OCI-LY1 (cell line): ENCODE results near the gene RUVBL1.

ENCODE experiments used
- H2AFZ ChIP-seq: fragments of 200-600 bp; sonication (generic), shearing (Covaris generic); 2 replicates; pipeline ENCODE4 v1.6.0; 2014; ENCODE audit warnings: antibody characterized with exemption, mild to moderate bottlenecking, low read length
- H3F3A ChIP-seq: fragments of 200-600 bp; sonication (generic), shearing (Covaris generic); 2 replicates; pipeline ENCODE4 v1.6.0; 2014; ENCODE audit warnings: mild to moderate bottlenecking, antibody characterized with exemption, low read length, moderate library complexity; ENCODE audit not compliant: insufficient read depth
- H3K27ac ChIP-seq: fragments of 200-600 bp; sonication (generic); 2 replicates; pipeline ENCODE4 v1.5.1; 2014; ENCODE audit warnings: low read length, mixed run types, mild to moderate bottlenecking, low read depth; ENCODE audit not compliant: poor library complexity, severe bottlenecking
- H3K27me3 ChIP-seq: fragments of 200-600 bp; sonication (generic); 2 replicates; pipeline ENCODE4 v1.6.0; 2014; ENCODE audit warnings: antibody characterized with exemption, mild to moderate bottlenecking, low read length, moderate library complexity; ENCODE audit not compliant: insufficient read depth
- H3K36me3 ChIP-seq: fragments of 200-600 bp; sonication (generic); 2 replicates; pipeline ENCODE4 v1.6.1; 2014; ENCODE audit warnings: mild to moderate bottlenecking, antibody characterized with exemption, low read length, moderate library complexity, mixed read lengths; ENCODE audit not compliant: insufficient read depth
- H3K4me1 ChIP-seq: fragments of 200-600 bp; sonication (generic); 2 replicates; pipeline ENCODE4 v1.5.1; 2014; ENCODE audit warnings: mild to moderate bottlenecking, low read length, moderate library complexity; ENCODE audit not compliant: insufficient read depth, severe bottlenecking
- H3K4me2 ChIP-seq: fragments of 200-600 bp; sonication (generic), shearing (Covaris generic); 2 replicates; pipeline ENCODE4 v1.6.1; 2014; ENCODE audit warnings: low read length
- H3K4me3 ChIP-seq: fragments of 200-600 bp; sonication (generic); 2 replicates; pipeline ENCODE4 v1.5.1; 2014; ENCODE audit warnings: low read length, low read depth, mild to moderate bottlenecking, mixed read lengths; ENCODE audit not compliant: poor library complexity, severe bottlenecking
- H3K79me2 ChIP-seq: fragments of 200-600 bp; shearing (Covaris generic); 2 replicates; pipeline ENCODE4 v1.6.1; 2016; ENCODE audit warnings: mixed run types, low read length, mixed read lengths; ENCODE audit not compliant: insufficient read depth
- H3K9ac ChIP-seq: fragments of 200-600 bp; sonication (generic), shearing (Covaris generic); 2 replicates; pipeline ENCODE4 v1.6.1; 2014; ENCODE audit warnings: mild to moderate bottlenecking, low read length, mixed read lengths
- H3K9me2 ChIP-seq: fragments of 200-600 bp; sonication (generic), shearing (Covaris generic); 2 replicates; pipeline ENCODE4 v1.6.1; 2014; ENCODE audit warnings: low read depth, mild to moderate bottlenecking, low read length, mixed read lengths
- H3K9me3 ChIP-seq: fragments of 200-600 bp; shearing (Covaris generic); 2 replicates; pipeline ENCODE4 v1.6.1; 2014; ENCODE audit warnings: low read length, mixed read lengths
- H4K20me1 ChIP-seq: fragments of 200-600 bp; sonication (generic), shearing (Covaris generic); 2 replicates; pipeline ENCODE4 v1.6.0; 2016; ENCODE audit warnings: mild to moderate bottlenecking, low read length; ENCODE audit not compliant: insufficient read depth
- CTCF ChIP-seq: fragments of 200-600 bp; sonication (generic), shearing (Covaris generic); IDR thresholded peaks from 2 replicates; pipeline ENCODE4 v1.5.1; 2017; ENCODE audit warnings: mild to moderate bottlenecking, antibody characterized with exemption, low read length, moderate library complexity, mixed read lengths
- EZH2 ChIP-seq: fragments of 200-600 bp; sonication (generic), shearing (Covaris generic); IDR thresholded peaks from 2 replicates; pipeline ENCODE4 v1.8.0; 2017; ENCODE audit warnings: borderline replicate concordance, mixed run types, mild to moderate bottlenecking, antibody characterized with exemption, low read length, moderate library complexity, mixed read lengths

RUVBL1 gene

GRCh38 chr3:128078875-128079274 is 44.7 kb downstream of the RUVBL1 start:
- Histone ChIP-seq H3K79me2 (no peaks in the 10 kb centered on the region), H3K27me3 (peaks cover 5% of the 10 kb centered on the region; the same call in 1 of the 2 replicates), H3K4me1 (peaks cover 16% of the 10 kb centered on the region), H3K9me3 (no peaks in the 10 kb centered on the region), H4K20me1 (no peaks in the 10 kb centered on the region), H3F3A (no peaks in the 10 kb centered on the region), H3K36me3 (peaks cover 72% of the 10 kb centered on the region), H3K4me2 (no peak overlapping the region), H3K9ac (no peak overlapping the region), H3K9me2 (no peaks in the 10 kb centered on the region), H3K4me3 (no peak overlapping the region), H3K27ac (no peak overlapping the region), H2AFZ (no peak overlapping the region)
- TF ChIP-seq EZH2 (no peak), CTCF (no peak)

GRCh38 chr3:128078322-128078721 is 45.3 kb downstream of the RUVBL1 start:
- H4K20me1 ChIP-seq = no peaks in the 10 kb centered on the region
- peaks cover 5% of the 10 kb centered on the region; the same call in 1 of the 2 replicates for H3K27me3 ChIP-seq
- no peaks in the 10 kb centered on the region for H3K9me2 ChIP-seq
- H3K9me3 ChIP-seq = no peaks in the 10 kb centered on the region
- H3K4me3 ChIP-seq = no peak overlapping the region
- no peak overlapping the region for H2AFZ ChIP-seq
- H3K36me3 ChIP-seq = peaks cover 72% of the 10 kb centered on the region
- no peaks in the 10 kb centered on the region for H3F3A ChIP-seq
- TF ChIP-seq CTCF (no peak), EZH2 (no peak)
- no peak overlapping the region for H3K4me2 ChIP-seq
- H3K4me1 ChIP-seq = peaks cover 16% of the 10 kb centered on the region
- H3K27ac ChIP-seq = no peak overlapping the region
- no peaks in the 10 kb centered on the region for H3K79me2 ChIP-seq
- H3K9ac ChIP-seq = no peak overlapping the region

GRCh38 chr3:128077665-128078064 is 45.9 kb downstream of the RUVBL1 start:
- Histone ChIP-seq H3K4me2 (no peak overlapping the region), H3F3A (no peaks in the 10 kb centered on the region), H3K79me2 (no peaks in the 10 kb centered on the region), H3K36me3 (peaks cover 72% of the 10 kb centered on the region), H4K20me1 (no peaks in the 10 kb centered on the region), H3K9ac (no peak overlapping the region), H3K27me3 (peaks cover 5% of the 10 kb centered on the region; the same call in 1 of the 2 replicates), H3K9me3 (no peaks in the 10 kb centered on the region), H3K4me3 (no peak overlapping the region), H3K9me2 (no peaks in the 10 kb centered on the region), H3K4me1 (peaks cover 16% of the 10 kb centered on the region), H2AFZ (no peak overlapping the region), H3K27ac (no peak overlapping the region)
- TF ChIP-seq EZH2 (no peak), CTCF (no peak)
